Left cardiac atrium (tissue), 4 donors: ENCODE measurements around the gene WSB2. TPM values are rescaled to one million over a fixed set of nuclear protein-coding genes. Genes with fewer than 3 reads are reported as not detected.

Experiments used
- ATAC-seq, 2 donors: fragments of 200-7000 bp; cut with Tn5 transposase; one replicate each; pipeline ENCODE4 v1.9.1; 2020; ENCODE audit warnings: mild to moderate bottlenecking in 2 of 2, moderate library complexity in 2 of 2
- DNase-seq: peaks from one replicate; pipeline ENCODE4 v3.0.0-alpha.2; 2020
- intact Hi-C, 2 donors: fragments of 100-400 bp; cut with DNase I; formaldehyde crosslinking; loops; one replicate each; pipeline versions ENCODE4 v1.14.1 to v1.15.1; 2022 to 2023
- total RNA-seq, 2 donors: library from RNA; stranded (reverse); fragmentation: NEBNext Ultra II Directional; extraction: Animal tissue kit (Norgen Biotek cat#: 25700); gene quantifications; one replicate each; pipeline ENCODE4 v1.2.1, GENCODE V29; 2021
- donor health status: DM: no; HTN: yes; CAD: no.
- donor health status: DM: no; HTN: yes; CAD: no; lungs with severe emphysema.
- donor health status: DM: yes; HTN: yes; CAD: no.
- donor health status: Dilated cardiomyopathy.

The WSB2 gene
- total RNA-seq, 2 donors from 2014 or later: 77.6 to 83.4 TPM

- intact Hi-C loops: loop anchor here in 1 of 2 donors (5.0 kb wide), 1 partner anchor 38 kb away; the partner anchor contains the start of gene VSIG10
- DNase-seq (no peak), ATAC-seq (no peak)
Observed at GRCh38 chr12:118064608-118065007, 3.6 kb upstream of the WSB2 start.

- ATAC-seq: no peak
- intact Hi-C loops: loop anchor here in 1 of 2 donors (5.0 kb wide), 1 partner anchor 39 kb away; the partner anchor contains the start of gene VSIG10
- no peak for DNase-seq
Observed at GRCh38 chr12:118063576-118064391, 2.8 kb upstream of the WSB2 start.

- intact Hi-C loops: loop anchor here in 1 of 2 donors (5.0 kb wide), 1 partner anchor 40 kb away; the partner anchor contains the start of gene VSIG10
- peak; percentile 50 to 56 for ATAC-seq
- DNase-seq: peak; percentile 45
Observed at GRCh38 chr12:118061873-118062843, 1.2 kb upstream of the WSB2 start.

- intact Hi-C loops: loop anchor here in 1 of 2 donors (5.0 kb wide), 1 partner anchor 42 kb away; the partner anchor contains the start of gene VSIG10
- ATAC-seq: peak; percentile 27 to 55
- DNase-seq: peak; percentile 62
Observed at GRCh38 chr12:118060301-118061010, 523 bp downstream of the WSB2 start.

GRCh38 chr12:118059341-118060191, 1.4 kb downstream of the WSB2 start:
- intact Hi-C loops: loop anchor here in 1 of 2 donors (5.0 kb wide), 1 partner anchor 43 kb away; the partner anchor contains the start of gene VSIG10
- DNase-seq (no peak), ATAC-seq (no peak)

- ATAC-seq (no peak), DNase-seq (no peak)
- intact Hi-C loops: no loop called here
Observed at GRCh38 chr12:118058881-118059280, 2.1 kb downstream of the WSB2 start.

GRCh38 chr12:118058227-118058626, 2.8 kb downstream of the WSB2 start:
- ATAC-seq (no peak), DNase-seq (no peak)
- intact Hi-C loops: no loop called here

- no peak for ATAC-seq
- DNase-seq: no peak
- intact Hi-C loops: no loop called here
Observed at GRCh38 chr12:118055865-118056773, 4.9 kb downstream of the WSB2 start.

- ATAC-seq (no peak), DNase-seq (peak; percentile 51)
- intact Hi-C loops: no loop called here
Observed at GRCh38 chr12:118055144-118055557, 5.8 kb downstream of the WSB2 start.

- no peak for DNase-seq
- no peak for ATAC-seq
- intact Hi-C loops: no loop called here
Observed at GRCh38 chr12:118053071-118053985, 7.7 kb downstream of the WSB2 start.

GRCh38 chr12:118052324-118053070, 8.5 kb downstream of the WSB2 start:
- DNase-seq (peak; percentile 79), ATAC-seq (peak; percentile 97 to 98)
- intact Hi-C loops: no loop called here

- ATAC-seq (no peak), DNase-seq (no peak)
- intact Hi-C loops: no loop called here
Observed at GRCh38 chr12:118050972-118051910, 9.7 kb downstream of the WSB2 start.

GRCh38 chr12:118046430-118046829, 14.5 kb downstream of the WSB2 start:
- DNase-seq (no peak), ATAC-seq (no peak)
- intact Hi-C loops: no loop called here

- intact Hi-C loops: no loop called here
- ATAC-seq: no peak
- no peak for DNase-seq
Observed at GRCh38 chr12:118044577-118044976, 16.4 kb downstream of the WSB2 start.
